Fibroblast of the aortic adventitia (primary cell): ENCODE measurements around the gene DYRK1A. TPM values are rescaled to one million over a fixed set of nuclear protein-coding genes. Genes with fewer than 3 reads are reported as not detected.

ENCODE experiments used
- DNase-seq: peaks from one replicate; pipeline ENCODE4 v3.0.0-alpha.2; 2010; ENCODE audit warnings: low read depth
- H3K4me3 ChIP-seq: 2 replicates; pipeline ENCODE4 v1.5.1; 2011; ENCODE audit warnings: low read depth, mild to moderate bottlenecking, control low read depth, low read length, moderate library complexity
- CTCF ChIP-seq: IDR thresholded peaks from 2 replicates; pipeline ENCODE4 v1.5.1; 2011; ENCODE audit warnings: mild to moderate bottlenecking, low read length, control low read depth, inconsistent platforms; ENCODE audit not compliant: insufficient read depth
- total RNA-seq: library from RNA; depleted of rRNA; stranded (reverse); fragments of >200 nt; gene quantifications from 2 replicates; pipeline ENCODE4 v1.2.3, GENCODE V29; 2012; ENCODE audit warnings: low replicate concordance

The DYRK1A gene
- total RNA-seq, 1 donor, result 80.2 TPM

DNA sequence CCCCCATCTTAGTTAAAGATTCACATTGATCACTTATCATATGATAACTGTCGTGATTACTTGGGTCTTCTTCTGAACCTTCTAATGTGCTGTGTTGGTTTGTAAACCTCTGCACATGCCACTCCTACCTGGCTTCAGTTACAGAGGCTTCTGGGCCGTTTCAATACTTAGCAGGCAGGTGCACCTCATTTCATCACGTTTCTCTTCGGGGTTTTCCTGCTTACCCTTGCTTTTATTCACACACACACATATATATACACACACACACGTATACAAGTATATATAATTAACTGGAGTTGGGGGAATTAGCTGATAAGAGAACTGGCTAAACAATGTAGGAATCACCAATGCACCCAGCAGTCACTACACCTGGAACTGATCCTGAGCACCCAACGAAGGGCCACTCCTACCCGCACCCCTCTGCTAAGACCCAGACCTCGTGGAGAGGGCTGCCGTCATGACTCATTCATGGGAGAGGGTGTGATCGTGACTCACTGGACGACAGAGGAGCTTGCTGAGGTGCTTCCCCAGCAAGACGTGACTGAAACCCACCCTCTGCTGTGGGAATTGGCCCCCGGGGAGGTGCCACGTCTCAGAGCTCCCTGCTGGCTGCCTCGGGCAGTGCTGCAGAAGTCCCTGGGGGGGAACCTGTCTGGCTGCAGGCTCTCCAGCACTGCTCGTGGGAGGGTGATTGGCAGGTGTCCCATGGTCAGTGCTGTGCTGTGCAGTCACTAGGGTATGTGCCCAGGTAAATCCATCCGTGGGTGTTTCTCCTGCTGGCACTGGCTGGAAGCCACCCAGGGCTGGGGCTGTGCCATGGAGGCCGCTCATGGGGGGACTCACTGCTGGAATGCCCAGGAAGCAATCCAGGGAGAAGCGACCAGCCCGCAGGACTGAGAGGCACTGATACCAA lies 166.6 kb downstream of the DYRK1A start:
- no peak overlapping the region for H3K4me3 ChIP-seq
- TF ChIP-seq CTCF, result no peak
- DNase-seq, result peak; percentile 15

DNA sequence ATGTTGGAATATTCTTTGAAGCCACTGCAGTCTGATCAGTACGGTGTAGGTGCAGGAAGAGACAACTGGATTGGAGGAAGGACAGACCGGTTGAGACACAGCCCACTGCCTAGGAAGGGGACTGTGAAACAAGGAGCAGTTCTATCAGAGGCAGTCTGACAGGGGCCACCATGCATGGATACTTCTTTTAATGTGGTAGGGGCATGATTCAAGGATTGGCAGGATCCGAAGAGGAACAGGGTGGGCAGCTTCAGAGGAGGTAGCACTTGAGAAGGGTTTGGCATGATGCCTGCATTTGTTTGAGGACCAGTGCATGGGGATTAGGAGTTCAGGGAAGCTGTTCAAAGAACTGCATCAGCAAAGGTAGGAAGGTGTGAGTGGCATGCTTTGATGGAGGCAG lies 167.9 kb downstream of the DYRK1A start:
- no peak for TF ChIP-seq CTCF
- H3K4me3 ChIP-seq, result no peak overlapping the region
- DNase-seq, result no peak

- no peak for TF ChIP-seq CTCF
- no peak for DNase-seq
- H3K4me3 ChIP-seq, result no peak overlapping the region
These were observed 168.6 kb downstream of the DYRK1A start for GRCh38 chr21:37535130-37535529.

- no peak for DNase-seq
- no peak for TF ChIP-seq CTCF
- no peak overlapping the region for H3K4me3 ChIP-seq
These were observed 169.1 kb downstream of the DYRK1A start for GRCh38 chr21:37535672-37536071.

DNA sequence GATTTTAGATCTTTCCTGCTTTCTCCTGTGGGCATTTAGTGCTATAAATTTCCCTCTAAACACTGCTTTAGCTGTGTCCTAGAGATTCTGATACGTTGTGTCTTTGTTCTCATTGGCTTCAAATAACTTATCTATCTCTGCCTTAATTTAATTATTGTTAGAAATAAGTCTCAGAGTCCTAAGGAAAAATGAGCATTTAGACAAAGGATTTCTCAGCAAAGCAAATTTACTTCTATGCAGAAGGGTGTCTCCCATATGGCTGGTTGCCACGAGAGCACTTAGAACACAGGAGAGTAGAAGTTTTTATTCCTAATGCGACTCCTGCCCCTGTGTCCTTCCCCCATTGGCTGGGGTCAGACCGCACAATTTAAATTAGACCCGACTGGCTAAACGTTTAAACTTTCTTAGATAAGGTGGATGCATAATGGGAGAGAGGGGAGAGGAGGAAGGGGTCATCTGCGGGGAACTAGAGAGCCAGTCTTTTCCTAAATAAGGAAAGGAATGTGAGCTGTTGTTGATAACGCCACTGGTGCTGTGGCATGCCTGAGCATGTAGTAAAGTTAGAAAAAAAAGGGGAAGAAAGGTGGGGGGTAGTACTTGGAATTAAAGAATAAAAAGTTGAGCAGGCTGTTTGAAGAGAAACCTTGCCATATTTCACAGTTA lies 170.2 kb downstream of the DYRK1A start:
- no peak for DNase-seq
- no peak for TF ChIP-seq CTCF

GRCh38 chr21:37537391-37537996 lies 170.9 kb downstream of the DYRK1A start:
- TF ChIP-seq CTCF, result no peak
- DNase-seq, result no peak
- H3K4me3 ChIP-seq, result no peak overlapping the region

More for the DNA sequence above, 170.2 kb downstream of the DYRK1A start:
- H3K4me3 ChIP-seq, result no peak overlapping the region
